ENCODE results near the gene APOH. TPM values are rescaled to one million over a fixed set of nuclear protein-coding genes. Genes with fewer than 3 reads are reported as not detected.
A peak's percentile ranks its signal among the peaks of the same experiment; 100 is the strongest.
"Not testable (repeated sequence)": the region's sequence is repeated elsewhere in the genome, so short reads cannot be mapped to it uniquely, and the experiment has no call there.

Gene APOH
- total RNA-seq, 2 donors from 2014 or later: not detected

GRCh38 chr17:66262767-66263166 is 33.6 kb upstream of the APOH start:
- no peaks in the 10 kb centered on the region for H3K9me3 ChIP-seq
- H3K4me3 ChIP-seq: no peak overlapping the region
- H3K4me1 ChIP-seq (ENCODE audit: control insufficient read depth in 1 of 2, low read depth in 2 of 2): no peaks in the 10 kb centered on the region
- no peaks in the 10 kb centered on the region for H3K36me3 ChIP-seq
- H3K27ac ChIP-seq: no peak overlapping the region
- DNase-seq (ENCODE audit: low spot score) (no peak), ATAC-seq (ENCODE audit: insufficient number of reproducible peaks, low FRiP score, low read depth) (no peak)
- no peak for TF ChIP-seq CTCF (IDR thresholded peaks at IDR 0.05)
- H3K27me3 ChIP-seq (replicated peaks; ENCODE audit: insufficient read depth): no peaks in the 10 kb centered on the region

GRCh38 chr17:66260688-66261087 is 31.5 kb upstream of the APOH start:
- no peak for TF ChIP-seq CTCF (IDR thresholded peaks at IDR 0.05)
- H3K27ac ChIP-seq: no peak overlapping the region
- no peaks in the 10 kb centered on the region for H3K9me3 ChIP-seq
- H3K4me3 ChIP-seq: no peak overlapping the region
- DNase-seq (ENCODE audit: low spot score) (no peak), ATAC-seq (ENCODE audit: insufficient number of reproducible peaks, low FRiP score, low read depth) (no peak)
- H3K4me1 ChIP-seq (ENCODE audit: control insufficient read depth in 1 of 2, low read depth in 2 of 2): no peaks in the 10 kb centered on the region
- no peaks in the 10 kb centered on the region for H3K36me3 ChIP-seq
- no peaks in the 10 kb centered on the region for H3K27me3 ChIP-seq (replicated peaks; ENCODE audit: insufficient read depth)

GRCh38 chr17:66260275-66260674 is 31.1 kb upstream of the APOH start:
- no peak for TF ChIP-seq CTCF (IDR thresholded peaks at IDR 0.05)
- no peak for ATAC-seq (ENCODE audit: insufficient number of reproducible peaks, low FRiP score, low read depth)
- H3K27me3 ChIP-seq (replicated peaks; ENCODE audit: insufficient read depth): no peaks in the 10 kb centered on the region
- H3K4me1 ChIP-seq (ENCODE audit: control insufficient read depth in 1 of 2, low read depth in 2 of 2): no peaks in the 10 kb centered on the region
- no peak overlapping the region for H3K27ac ChIP-seq
- no peaks in the 10 kb centered on the region for H3K36me3 ChIP-seq
- no peak overlapping the region for H3K4me3 ChIP-seq
- DNase-seq (ENCODE audit: low spot score): no peak
- no peaks in the 10 kb centered on the region for H3K9me3 ChIP-seq

- Histone ChIP-seq H3K4me3 (no peak overlapping the region), H3K9me3 (no peaks in the 10 kb centered on the region), H3K27me3 (replicated peaks; ENCODE audit: insufficient read depth) (no peaks in the 10 kb centered on the region), H3K4me1 (ENCODE audit: control insufficient read depth in 1 of 2, low read depth in 2 of 2) (no peaks in the 10 kb centered on the region), H3K27ac (no peak overlapping the region), H3K36me3 (no peaks in the 10 kb centered on the region)
- no peak for ATAC-seq (ENCODE audit: insufficient number of reproducible peaks, low FRiP score, low read depth)
- no peak for TF ChIP-seq CTCF (IDR thresholded peaks at IDR 0.05)
- DNase-seq (ENCODE audit: low spot score): no peak
Measured at GRCh38 chr17:66255527-66255971, 26.3 kb upstream of the APOH start.

- ATAC-seq (ENCODE audit: insufficient number of reproducible peaks, low FRiP score, low read depth) (no peak), DNase-seq (ENCODE audit: low spot score) (no peak)
- Histone ChIP-seq H3K4me3 (no peak overlapping the region), H3K27me3 (replicated peaks; ENCODE audit: insufficient read depth) (no peaks in the 10 kb centered on the region), H3K36me3 (no peaks in the 10 kb centered on the region), H3K9me3 (no peaks in the 10 kb centered on the region), H3K4me1 (ENCODE audit: control insufficient read depth in 1 of 2, low read depth in 2 of 2) (no peaks in the 10 kb centered on the region), H3K27ac (no peak overlapping the region)
- TF ChIP-seq CTCF (IDR thresholded peaks at IDR 0.05): peak; percentile 62
Measured at GRCh38 chr17:66255112-66255511, 25.9 kb upstream of the APOH start.

GRCh38 chr17:66253458-66253857 is 24.2 kb upstream of the APOH start:
- H3K4me3 ChIP-seq; H3K36me3 ChIP-seq; DNase-seq (ENCODE audit: low spot score); H3K9me3 ChIP-seq; H3K27me3 ChIP-seq (replicated peaks; ENCODE audit: insufficient read depth); ATAC-seq (ENCODE audit: insufficient number of reproducible peaks, low FRiP score, low read depth); H3K4me1 ChIP-seq (ENCODE audit: control insufficient read depth in 1 of 2, low read depth in 2 of 2); H3K27ac ChIP-seq: not testable (repeated sequence)

Measured in thoracic aorta (tissue), 2 donors.